HepG2 (cell line): ENCODE data around the gene STOM. TPM values are rescaled to one million over a fixed set of nuclear protein-coding genes. Genes with fewer than 3 reads are reported as not detected.

Experiments used
- FOSL2 ChIP-seq: sonication (generic); formaldehyde crosslinking; IDR thresholded peaks from 2 replicates; pipeline ENCODE4 v1.4.0; 2020; ENCODE audit warnings: missing genetic modification reagents
- KAT7 ChIP-seq: IDR thresholded peaks from 2 replicates; pipeline ENCODE4 v1.6.1; 2018; ENCODE audit warnings: borderline replicate concordance, missing compliant biosample characterization
- YEATS4 ChIP-seq: sonication (generic); formaldehyde crosslinking; IDR thresholded peaks from 2 replicates; pipeline ENCODE4 v1.4.0; 2020; ENCODE audit warnings: missing genetic modification reagents, borderline replicate concordance
- polyA plus RNA-seq, 8 experiments: library from polyadenylated mRNA; depleted of rRNA in 3 of 8; stranded (reverse) in 7 of 8; unstranded in 1 of 8; fragments of >200 nt; fragmentation: Illumina TruSeq in 4 of 8; extraction: Trizol in 4 of 8; gene quantifications; 2 replicates each; pipeline versions ENCODE4 v1.2.1 to v1.2.3, GENCODE V29; 2011 to 2016; ENCODE audit warnings: low read depth in 4 of 8, missing spikeins in 1 of 8, mixed read lengths in 1 of 8; ENCODE audit not compliant: insufficient read depth in 1 of 8
- total RNA-seq, 5 experiments: library from RNA; depleted of rRNA; stranded (reverse); fragments of >200 nt; fragmentation: Illumina TruSeq; extraction: Trizol; gene quantifications; 2 replicates each; pipeline ENCODE4 v1.2.3, GENCODE V29; 2016; ENCODE audit warnings: low read depth in 1 of 5
- TF ChIP-seq, protein P1 (sequence below), 2 experiments: fragments of 450-650 bp in 1 of 2; sonication (generic) in 1 of 2; formaldehyde crosslinking in 1 of 2; IDR thresholded peaks; 2 replicates each; pipeline versions ENCODE4 v1.6.1 to v1.8.0; 2016 to 2022; ENCODE audit warnings: antibody characterized with exemption in 1 of 2, mild to moderate bottlenecking in 1 of 2, missing genetic modification reagents in 1 of 2
- TF ChIP-seq, protein P2 (sequence below): sonication (generic); formaldehyde crosslinking; IDR thresholded peaks from 2 replicates; pipeline ENCODE4 v1.9.0; 2021; ENCODE audit warnings: mild to moderate bottlenecking, missing genetic modification reagents
- TF ChIP-seq, protein P3 (sequence below): IDR thresholded peaks from 2 replicates; pipeline ENCODE4 v1.6.1; 2016; ENCODE audit warnings: low read depth, missing genetic modification reagents, missing compliant biosample characterization

STOM gene
- total and polyA plus RNA-seq, 2 of the 13 experiments (the other 11 are each of a cell fraction or from before 2014, with no cell fraction given) = 43.6 to 165 TPM

- TF ChIP-seq, protein P1, sequence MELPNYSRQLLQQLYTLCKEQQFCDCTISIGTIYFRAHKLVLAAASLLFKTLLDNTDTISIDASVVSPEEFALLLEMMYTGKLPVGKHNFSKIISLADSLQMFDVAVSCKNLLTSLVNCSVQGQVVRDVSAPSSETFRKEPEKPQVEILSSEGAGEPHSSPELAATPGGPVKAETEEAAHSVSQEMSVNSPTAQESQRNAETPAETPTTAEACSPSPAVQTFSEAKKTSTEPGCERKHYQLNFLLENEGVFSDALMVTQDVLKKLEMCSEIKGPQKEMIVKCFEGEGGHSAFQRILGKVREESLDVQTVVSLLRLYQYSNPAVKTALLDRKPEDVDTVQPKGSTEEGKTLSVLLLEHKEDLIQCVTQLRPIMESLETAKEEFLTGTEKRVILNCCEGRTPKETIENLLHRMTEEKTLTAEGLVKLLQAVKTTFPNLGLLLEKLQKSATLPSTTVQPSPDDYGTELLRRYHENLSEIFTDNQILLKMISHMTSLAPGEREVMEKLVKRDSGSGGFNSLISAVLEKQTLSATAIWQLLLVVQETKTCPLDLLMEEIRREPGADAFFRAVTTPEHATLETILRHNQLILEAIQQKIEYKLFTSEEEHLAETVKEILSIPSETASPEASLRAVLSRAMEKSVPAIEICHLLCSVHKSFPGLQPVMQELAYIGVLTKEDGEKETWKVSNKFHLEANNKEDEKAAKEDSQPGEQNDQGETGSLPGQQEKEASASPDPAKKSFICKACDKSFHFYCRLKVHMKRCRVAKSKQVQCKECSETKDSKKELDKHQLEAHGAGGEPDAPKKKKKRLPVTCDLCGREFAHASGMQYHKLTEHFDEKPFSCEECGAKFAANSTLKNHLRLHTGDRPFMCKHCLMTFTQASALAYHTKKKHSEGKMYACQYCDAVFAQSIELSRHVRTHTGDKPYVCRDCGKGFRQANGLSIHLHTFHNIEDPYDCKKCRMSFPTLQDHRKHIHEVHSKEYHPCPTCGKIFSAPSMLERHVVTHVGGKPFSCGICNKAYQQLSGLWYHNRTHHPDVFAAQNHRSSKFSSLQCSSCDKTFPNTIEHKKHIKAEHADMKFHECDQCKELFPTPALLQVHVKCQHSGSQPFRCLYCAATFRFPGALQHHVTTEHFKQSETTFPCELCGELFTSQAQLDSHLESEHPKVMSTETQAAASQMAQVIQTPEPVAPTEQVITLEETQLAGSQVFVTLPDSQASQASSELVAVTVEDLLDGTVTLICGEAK (IDR thresholded peaks at IDR 0.05) = no peak
- TF ChIP-seq, protein P1 (CRISPR knock-in tag; IDR thresholded peaks at IDR 0.05) = no peak
- TF ChIP-seq, protein P2, sequence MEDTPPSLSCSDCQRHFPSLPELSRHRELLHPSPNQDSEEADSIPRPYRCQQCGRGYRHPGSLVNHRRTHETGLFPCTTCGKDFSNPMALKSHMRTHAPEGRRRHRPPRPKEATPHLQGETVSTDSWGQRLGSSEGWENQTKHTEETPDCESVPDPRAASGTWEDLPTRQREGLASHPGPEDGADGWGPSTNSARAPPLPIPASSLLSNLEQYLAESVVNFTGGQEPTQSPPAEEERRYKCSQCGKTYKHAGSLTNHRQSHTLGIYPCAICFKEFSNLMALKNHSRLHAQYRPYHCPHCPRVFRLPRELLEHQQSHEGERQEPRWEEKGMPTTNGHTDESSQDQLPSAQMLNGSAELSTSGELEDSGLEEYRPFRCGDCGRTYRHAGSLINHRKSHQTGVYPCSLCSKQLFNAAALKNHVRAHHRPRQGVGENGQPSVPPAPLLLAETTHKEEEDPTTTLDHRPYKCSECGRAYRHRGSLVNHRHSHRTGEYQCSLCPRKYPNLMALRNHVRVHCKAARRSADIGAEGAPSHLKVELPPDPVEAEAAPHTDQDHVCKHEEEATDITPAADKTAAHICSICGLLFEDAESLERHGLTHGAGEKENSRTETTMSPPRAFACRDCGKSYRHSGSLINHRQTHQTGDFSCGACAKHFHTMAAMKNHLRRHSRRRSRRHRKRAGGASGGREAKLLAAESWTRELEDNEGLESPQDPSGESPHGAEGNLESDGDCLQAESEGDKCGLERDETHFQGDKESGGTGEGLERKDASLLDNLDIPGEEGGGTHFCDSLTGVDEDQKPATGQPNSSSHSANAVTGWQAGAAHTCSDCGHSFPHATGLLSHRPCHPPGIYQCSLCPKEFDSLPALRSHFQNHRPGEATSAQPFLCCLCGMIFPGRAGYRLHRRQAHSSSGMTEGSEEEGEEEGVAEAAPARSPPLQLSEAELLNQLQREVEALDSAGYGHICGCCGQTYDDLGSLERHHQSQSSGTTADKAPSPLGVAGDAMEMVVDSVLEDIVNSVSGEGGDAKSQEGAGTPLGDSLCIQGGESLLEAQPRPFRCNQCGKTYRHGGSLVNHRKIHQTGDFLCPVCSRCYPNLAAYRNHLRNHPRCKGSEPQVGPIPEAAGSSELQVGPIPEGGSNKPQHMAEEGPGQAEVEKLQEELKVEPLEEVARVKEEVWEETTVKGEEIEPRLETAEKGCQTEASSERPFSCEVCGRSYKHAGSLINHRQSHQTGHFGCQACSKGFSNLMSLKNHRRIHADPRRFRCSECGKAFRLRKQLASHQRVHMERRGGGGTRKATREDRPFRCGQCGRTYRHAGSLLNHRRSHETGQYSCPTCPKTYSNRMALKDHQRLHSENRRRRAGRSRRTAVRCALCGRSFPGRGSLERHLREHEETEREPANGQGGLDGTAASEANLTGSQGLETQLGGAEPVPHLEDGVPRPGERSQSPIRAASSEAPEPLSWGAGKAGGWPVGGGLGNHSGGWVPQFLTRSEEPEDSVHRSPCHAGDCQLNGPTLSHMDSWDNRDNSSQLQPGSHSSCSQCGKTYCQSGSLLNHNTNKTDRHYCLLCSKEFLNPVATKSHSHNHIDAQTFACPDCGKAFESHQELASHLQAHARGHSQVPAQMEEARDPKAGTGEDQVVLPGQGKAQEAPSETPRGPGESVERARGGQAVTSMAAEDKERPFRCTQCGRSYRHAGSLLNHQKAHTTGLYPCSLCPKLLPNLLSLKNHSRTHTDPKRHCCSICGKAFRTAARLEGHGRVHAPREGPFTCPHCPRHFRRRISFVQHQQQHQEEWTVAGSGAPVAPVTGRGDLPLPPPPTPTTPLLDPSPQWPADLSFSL (CRISPR knock-in tag) = peak; percentile 38; the same call in 1 of the 2 replicates
- TF ChIP-seq KAT7 = 0 out of 2 replicates have a peak, but pooled peaks have one; percentile 17
- TF ChIP-seq FOSL2 (CRISPR knock-in tag) = peak; percentile 83
- TF ChIP-seq YEATS4 (CRISPR knock-in tag) = 0 out of 2 replicates have a peak, but pooled peaks have one; percentile 17
- TF ChIP-seq, protein P3, sequence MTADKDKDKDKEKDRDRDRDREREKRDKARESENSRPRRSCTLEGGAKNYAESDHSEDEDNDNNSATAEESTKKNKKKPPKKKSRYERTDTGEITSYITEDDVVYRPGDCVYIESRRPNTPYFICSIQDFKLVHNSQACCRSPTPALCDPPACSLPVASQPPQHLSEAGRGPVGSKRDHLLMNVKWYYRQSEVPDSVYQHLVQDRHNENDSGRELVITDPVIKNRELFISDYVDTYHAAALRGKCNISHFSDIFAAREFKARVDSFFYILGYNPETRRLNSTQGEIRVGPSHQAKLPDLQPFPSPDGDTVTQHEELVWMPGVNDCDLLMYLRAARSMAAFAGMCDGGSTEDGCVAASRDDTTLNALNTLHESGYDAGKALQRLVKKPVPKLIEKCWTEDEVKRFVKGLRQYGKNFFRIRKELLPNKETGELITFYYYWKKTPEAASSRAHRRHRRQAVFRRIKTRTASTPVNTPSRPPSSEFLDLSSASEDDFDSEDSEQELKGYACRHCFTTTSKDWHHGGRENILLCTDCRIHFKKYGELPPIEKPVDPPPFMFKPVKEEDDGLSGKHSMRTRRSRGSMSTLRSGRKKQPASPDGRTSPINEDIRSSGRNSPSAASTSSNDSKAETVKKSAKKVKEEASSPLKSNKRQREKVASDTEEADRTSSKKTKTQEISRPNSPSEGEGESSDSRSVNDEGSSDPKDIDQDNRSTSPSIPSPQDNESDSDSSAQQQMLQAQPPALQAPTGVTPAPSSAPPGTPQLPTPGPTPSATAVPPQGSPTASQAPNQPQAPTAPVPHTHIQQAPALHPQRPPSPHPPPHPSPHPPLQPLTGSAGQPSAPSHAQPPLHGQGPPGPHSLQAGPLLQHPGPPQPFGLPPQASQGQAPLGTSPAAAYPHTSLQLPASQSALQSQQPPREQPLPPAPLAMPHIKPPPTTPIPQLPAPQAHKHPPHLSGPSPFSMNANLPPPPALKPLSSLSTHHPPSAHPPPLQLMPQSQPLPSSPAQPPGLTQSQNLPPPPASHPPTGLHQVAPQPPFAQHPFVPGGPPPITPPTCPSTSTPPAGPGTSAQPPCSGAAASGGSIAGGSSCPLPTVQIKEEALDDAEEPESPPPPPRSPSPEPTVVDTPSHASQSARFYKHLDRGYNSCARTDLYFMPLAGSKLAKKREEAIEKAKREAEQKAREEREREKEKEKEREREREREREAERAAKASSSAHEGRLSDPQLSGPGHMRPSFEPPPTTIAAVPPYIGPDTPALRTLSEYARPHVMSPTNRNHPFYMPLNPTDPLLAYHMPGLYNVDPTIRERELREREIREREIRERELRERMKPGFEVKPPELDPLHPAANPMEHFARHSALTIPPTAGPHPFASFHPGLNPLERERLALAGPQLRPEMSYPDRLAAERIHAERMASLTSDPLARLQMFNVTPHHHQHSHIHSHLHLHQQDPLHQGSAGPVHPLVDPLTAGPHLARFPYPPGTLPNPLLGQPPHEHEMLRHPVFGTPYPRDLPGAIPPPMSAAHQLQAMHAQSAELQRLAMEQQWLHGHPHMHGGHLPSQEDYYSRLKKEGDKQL (CRISPR knock-in tag) = peak; percentile 44; the same call in 1 of the 2 replicates
These were observed 3.1 kb upstream of the STOM start (continued) for GRCh38 chr9:121373011-121373729.
